HG03159 (cell line): ENCODE measurements around the gene PRKN.
A peak's percentile ranks its signal among the peaks of the same experiment; 100 is the strongest.

Experiments used
- ATAC-seq: cut with Tn5 transposase; IDR thresholded peaks from one replicate; pipeline ENCODE4 v1.9.1; 2021; ENCODE audit warnings: mild to moderate bottlenecking, moderate library complexity; ENCODE audit not compliant: unreplicated experiment

The PRKN gene

GRCh38 chr6:162727322-162728182, at the start of gene PRKN, which contains the start of gene PACRG:
TSS of gene PRKN (minus strand) at chr6:162727766.
TSS of gene PACRG (plus strand) at chr6:162727974.
- peak; percentile 96 for ATAC-seq

DNA sequence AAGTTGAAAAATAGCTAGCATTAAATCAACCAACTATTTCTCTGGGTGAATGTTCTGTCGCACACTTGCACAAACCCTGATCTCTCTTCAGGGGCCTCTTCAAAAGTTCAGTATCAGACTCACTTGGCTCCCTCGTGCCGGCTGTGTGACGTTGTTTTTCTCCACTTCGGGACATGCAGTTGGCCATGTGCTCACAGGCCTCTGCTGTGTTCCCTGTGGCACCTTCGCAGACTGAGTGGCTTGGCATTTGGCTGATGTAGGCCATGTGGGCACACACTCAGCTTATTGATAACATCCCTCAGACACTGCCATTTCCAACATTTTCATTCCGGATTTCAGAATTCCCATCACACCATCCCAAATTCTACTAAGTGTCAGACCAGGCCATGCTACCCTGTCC, 49.5 kb upstream of the PRKN start:
- no peak for ATAC-seq

DNA sequence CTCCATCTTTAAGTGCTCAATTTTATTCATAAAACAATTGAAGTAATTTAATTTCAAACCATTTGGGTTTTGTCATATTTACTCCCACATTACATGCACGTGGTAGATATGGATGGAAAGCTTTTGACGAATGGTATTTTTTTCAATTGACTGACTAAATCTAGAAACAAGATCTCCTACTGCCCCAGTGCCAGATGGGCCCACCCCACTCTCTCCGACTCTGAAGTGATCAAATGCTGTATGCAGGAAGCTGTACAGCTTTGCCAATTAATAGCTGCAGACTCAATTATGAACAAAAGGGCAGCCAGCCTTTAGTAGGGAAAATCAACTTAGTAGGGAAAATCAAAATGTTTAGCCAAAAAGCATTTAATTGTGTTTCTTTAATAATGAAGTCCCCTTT, 46.4 kb upstream of the PRKN start:
- ATAC-seq: no peak

DNA sequence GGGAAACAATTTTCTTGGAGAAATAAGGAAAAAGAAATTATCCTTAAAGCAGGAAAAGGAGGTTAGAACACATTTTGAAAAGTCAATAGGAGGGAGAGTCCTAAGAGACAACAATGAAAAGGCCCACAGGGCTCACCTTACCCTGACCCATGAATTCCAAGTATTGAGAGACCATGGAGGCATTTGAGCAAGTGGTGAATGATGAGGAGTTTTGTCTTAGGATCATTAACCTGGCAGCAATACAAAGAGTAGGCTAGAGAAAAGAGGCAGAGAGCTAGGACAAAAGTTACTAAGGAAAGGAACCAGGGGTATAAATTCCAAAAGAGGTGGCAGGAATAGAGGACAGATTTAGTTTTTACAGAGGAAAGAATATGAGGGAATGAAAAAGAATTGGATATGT, 44.9 kb upstream of the PRKN start:
- no peak for ATAC-seq

DNA sequence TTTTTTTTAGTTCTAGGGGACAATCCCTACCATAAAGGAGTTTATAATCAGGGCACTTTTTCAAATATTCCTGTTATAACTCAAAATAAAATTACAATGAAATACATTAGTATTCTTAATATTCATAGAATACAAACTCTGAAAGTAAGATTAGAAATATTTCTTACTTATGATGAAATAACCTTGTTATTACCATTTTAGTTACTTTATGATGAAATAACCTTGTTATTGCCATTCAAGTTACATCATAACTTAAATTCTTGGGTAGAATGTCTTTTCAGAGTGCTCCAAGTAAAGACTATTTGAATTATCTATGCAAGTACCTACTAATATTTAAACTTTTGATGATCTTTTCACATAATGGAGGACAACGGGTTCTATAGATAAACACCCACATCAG, 43.4 kb upstream of the PRKN start:
- no peak for ATAC-seq

DNA sequence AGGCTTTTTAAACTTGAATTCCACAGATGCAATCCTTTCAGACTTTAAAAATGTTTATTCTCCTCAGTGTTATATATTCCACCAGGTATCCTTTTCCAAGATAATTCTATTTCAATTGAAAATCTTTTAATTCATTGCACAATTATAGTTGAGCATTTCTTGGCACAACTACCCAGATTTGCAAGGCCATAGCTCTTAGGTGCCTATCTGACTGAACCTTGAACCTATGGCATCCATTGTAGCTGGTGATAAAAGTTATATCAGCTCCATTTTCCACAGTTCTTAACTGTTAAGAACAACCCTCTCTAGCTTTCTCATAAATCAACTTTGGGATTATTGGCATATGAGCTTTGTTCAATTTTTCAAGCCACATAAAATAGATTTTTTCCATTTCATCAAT, 42.6 kb upstream of the PRKN start:
- ATAC-seq: no peak

GRCh38 chr6:162753775-162754174, 26.2 kb upstream of the PRKN start:
- no peak for ATAC-seq

DNA sequence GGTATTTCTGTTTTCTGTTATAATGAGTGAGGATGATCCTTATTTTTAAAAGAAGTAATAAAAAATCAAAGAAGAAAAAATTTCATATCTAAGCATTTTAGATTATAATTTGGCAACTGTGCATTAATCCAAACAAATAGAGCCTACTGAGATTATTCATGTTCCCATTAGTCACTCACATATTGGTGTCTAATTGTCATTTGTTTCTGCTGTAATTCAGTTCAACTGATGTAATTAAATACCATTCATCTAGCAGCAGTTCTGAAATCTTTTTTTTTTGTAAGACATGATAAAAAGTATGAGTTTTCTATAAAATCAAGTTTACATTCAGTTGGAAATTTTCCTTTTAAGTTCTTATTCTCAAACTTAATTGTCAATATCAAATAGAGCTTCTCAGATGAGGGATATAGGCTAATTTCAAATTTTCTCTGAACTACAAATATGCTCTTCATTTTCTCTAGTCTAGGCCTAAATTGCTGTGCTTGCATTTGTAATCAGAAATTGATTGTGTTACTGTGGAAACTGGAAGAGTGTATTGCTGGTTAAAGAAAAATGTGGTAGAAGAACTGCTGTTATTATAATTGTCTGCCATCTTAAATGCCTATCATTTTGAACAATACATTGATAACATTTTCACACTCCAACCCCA, 23.8 kb upstream of the PRKN start:
- ATAC-seq: no peak

DNA sequence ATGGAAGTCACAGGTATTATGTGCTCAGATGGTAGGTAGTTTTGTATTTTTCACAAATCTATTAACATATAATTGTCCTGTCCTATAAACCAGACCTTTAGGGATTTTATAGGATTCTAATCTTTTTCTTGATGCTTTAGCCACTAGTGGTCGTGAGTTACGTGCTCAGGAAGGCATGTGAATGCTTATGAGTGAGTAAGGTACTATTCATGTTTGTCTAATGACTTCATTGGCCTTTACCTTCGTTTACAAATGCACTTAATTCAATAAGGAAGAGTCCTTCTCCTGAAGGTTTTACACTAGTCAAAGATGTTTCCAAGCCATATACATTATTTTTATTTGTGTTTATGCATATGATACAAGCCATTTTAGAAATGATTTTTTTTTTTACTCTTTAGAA, 23.2 kb upstream of the PRKN start:
- no peak for ATAC-seq

DNA sequence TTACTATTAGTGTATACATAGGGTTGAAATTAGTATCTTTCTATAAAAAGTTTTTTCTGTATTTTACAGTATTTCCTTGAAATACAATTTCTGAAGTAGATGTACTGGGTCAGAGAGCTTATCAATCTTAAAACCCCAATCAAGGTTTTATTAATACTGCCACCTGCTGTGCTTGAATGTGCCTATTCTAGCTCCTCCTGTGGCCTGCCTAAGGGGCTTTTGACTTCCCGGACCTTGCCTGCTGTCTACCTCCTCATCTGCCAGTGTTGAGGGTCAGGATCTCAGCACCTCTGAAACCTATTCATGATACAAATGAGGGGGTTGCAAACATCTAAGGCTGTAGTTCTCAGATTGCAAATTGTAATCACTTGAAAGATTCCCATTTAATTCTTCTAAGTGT, 9.4 kb upstream of the PRKN start:
- ATAC-seq: no peak

DNA sequence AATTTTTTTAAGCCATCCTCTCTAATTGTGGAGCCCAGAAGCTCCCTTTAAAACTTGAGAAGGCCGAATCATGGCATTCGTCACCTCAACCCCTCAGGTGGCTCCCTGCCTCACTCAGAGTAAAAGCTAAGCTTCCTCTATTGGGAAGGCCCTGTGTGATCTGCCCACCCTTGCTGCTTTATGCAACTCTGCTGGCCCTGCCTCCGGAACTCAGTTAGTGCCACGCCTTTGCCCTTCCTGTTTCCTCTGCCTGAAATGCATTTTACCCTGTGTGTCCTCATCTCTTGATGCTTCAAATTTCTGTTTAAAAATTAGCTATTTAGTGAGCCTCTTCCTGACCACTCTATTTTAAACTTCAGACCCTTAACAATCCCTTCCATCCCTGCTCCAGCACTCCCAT, 5.9 kb upstream of the PRKN start:
- no peak for ATAC-seq

DNA sequence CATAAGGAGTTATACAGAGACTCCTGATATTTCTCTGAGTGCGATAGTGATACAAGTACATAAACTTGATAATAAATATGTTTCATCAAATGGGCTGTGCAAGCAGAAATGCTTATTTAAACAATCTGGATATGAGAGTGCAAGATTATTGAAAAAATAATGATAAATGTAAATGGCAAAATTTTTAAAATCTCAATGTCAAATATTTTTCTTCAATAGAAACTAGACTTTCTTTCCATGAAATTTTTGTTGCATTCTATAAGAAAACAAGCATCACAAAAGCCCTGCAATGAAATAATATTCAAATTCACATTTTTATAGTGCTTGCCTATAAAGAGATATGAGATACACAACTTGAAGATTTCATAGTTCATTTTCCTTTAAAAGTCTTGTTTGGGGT, 2.9 kb upstream of the PRKN start:
- ATAC-seq: no peak

DNA sequence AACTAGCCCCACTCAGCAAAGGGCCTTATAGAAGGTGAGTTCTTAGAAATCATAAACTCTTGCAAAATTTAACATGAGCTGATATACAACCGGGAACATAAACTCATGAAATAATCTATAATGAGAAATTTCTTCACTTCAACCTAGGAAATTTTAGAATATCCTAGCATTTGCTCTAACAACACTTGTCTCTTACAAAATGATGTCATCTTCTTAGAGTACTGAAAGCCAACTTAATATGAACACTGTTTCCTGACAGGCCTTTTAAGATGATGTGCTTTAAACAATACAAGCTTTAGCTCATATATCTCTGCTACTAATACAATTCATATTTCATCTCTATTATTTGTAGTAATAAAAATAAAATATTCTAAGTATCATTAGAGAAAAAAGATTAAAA, 1.1 kb upstream of the PRKN start:
- no peak for ATAC-seq

GRCh38 chr6:162728197-162728596, 631 bp upstream of the PRKN start:
- no peak for ATAC-seq

DNA sequence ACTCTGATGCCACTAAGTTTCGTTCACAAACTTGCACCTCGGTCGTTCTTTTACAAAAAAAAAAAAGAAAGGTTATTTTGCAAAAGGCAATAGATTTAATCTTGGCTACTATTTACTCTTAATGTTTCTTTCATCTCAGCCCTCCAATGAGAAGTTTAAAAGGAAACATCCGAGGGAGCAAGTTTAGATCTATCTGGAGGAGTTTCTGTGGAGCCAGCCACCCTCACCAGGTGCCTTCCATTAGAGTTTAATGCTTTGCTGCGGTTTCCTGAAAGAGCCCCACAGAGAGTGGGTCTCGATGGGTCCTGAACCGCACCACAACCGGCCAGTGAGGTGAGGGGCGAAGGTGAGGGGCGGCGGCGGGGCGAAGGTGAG, 632 bp downstream of the PRKN start:
- peak; percentile 7 for ATAC-seq

GRCh38 chr6:162722633-162723032, 4.9 kb downstream of the PRKN start:
- no peak for ATAC-seq

DNA sequence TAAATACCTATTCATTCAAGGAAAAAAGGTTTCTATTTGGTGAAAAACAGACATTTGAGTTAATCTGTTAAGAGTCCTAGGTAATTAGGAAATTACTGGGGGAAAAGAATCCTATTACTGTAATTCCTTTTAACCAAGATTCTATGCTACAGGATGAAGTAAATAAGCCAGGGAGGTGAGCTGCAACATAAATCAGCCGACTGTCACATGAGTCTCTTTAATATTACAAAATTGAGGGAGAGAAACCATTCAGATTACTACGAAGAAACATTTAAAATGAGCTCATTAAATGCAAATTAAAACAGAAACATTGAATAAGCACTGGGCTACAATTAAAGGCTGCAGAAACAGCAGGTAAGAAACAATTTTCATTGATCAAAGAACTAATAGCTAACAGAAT, 5.3 kb downstream of the PRKN start:
- ATAC-seq: no peak

GRCh38 chr6:162721404-162721687, 6.2 kb downstream of the PRKN start:
- no peak for ATAC-seq

DNA sequence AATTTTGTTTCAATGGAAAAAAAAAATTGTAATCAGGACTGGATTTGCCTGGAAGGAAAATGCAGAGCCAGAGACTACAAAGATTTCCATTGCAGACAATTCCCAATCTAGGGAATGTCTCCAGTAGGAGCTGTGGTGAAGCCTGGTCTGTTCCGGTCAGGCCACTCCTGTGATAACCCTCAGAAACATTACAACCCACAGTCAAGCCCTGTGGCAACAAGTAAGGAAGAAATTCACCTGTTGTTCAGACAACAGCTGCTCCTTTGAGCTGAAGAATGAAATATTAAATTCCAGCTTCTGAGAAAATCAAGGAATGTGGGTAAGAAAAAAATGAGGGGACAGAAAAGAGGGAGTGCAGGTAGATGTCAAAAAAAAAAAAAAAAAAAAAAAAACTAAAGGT, 8.0 kb downstream of the PRKN start:
- ATAC-seq: no peak

GRCh38 chr6:162715601-162716000, 12.0 kb downstream of the PRKN start:
- ATAC-seq: no peak

DNA sequence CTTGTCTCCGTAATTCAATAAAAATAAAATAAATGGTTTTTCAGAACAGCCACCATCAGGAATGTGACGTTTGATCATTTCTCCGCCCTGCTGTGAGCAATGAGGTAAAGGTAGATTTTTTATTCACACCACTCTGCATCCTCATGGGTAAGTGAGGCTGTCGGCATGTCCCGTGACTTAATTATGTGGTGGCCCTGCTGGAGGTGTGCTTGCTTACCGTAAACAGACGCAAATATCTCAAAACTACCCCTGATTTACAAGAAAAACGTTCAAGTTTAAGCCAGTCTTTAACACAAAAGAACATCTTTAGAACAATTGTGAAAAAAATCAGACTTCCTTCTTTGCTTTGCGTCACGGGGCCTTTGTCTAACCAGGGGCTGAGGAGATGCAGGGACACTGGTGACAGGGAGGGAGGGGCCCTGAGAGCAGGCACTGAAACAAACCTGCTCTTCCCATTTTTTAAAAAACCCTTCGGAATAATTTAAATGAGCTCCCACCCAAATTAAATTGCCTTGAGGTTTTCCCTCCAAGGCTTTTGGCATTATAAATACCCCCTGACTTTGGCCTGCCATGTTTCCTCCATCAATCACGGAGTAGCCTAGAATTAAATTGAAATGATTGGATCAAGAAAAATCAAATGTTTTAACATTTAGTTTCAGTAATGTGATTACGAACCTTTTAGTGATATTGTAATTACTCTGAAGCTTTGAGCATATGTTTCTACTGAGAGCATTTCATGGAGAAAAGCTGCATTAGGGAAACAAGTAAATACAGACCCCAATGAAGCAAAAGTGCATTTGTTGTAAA, 13.4 kb downstream of the PRKN start:
- ATAC-seq: no peak

DNA sequence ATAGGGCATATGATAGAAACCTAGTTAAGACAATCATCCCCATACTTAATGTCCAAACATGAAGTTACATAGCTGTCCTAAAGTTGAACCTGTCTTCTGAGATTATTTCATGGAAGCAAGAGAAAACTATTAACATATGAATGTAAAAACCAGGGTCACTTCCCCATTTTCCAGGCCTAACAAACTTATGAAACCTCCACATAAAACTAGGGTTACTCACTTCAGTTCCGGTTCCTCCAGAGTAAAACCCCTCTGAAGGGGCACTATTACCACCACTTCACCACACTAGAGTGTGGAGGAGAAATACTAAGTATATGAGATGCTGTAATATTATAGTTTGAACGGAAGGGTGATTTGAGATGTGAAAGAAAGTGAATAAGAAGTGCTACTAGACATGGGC, 14.9 kb downstream of the PRKN start:
- no peak for ATAC-seq
